ENCODE data around the gene ETV3. TPM values are rescaled to one million over a fixed set of nuclear protein-coding genes. Genes with fewer than 3 reads are reported as not detected.

Gene ETV3
- total and polyA plus RNA-seq, 2 of the 8 experiments (the other 6 are each of a cell fraction or from before 2014, with no cell fraction given) = 6.0 to 23.8 TPM

DNA sequence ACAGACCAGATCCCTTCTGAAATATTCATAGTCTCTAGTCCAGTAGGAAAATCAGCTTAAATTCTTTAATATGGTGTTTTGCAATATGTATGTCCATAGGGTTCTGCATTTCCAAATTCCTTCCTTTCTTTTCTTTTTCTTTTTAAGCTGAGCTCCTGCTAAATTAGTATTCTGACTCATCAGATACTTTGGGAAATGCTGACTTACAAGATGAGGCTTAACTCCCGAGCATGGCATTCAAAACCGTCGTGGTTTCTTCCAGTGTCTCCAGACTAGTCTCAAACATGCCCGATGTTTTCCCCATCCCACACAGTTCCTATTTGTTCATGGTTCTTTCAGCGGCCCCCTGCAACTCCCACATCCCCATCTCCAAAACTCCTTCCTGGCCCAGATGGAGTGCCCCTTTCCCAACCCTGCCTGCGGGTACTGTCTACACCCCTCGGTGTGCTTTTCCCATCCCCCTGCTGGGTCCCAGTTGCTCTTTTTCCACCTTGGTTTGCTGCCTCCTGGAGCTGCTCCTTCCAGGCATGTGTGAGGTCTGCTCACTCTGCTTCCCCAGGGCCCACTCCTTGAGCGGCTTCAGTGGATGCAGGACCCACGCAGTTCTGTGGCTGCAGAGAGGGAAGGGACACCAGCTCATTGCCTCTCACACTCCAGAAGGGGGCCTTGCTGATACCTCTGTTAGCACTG is 19.5 kb upstream of the ETV3 start:
- H2AFZ ChIP-seq (ENCODE audit: low read length) = no peak overlapping the region; the same call in 1 of the 2 replicates
- no peak overlapping the region for H3K56ac ChIP-seq (replicated peaks; ENCODE audit: insufficient read length, low read depth, low read length)
- no peak overlapping the region for H2AK5ac ChIP-seq (ENCODE audit: low read depth, low read length)
- no peak for FAIRE-seq
- H4K91ac ChIP-seq (replicated peaks; ENCODE audit: insufficient read length, low read length) = no peak overlapping the region
- H3K4me2 ChIP-seq (ENCODE audit: insufficient read depth in 1 of 2, low read depth in 2 of 2, low read length in 2 of 2) = no peak overlapping the region
- H3K23me2 ChIP-seq (ENCODE audit: low read depth, low read length) = no peaks in the 10 kb centered on the region
- no peak overlapping the region; the same call in 1 of the 2 replicates for H3K18ac ChIP-seq (ENCODE audit: extremely low read depth, low read length)
- H2BK120ac ChIP-seq (replicated peaks; ENCODE audit: low read depth, low read length) = no peak overlapping the region
- H3K4me1 ChIP-seq (replicated peaks in 1 of 4; ENCODE audit: control insufficient read depth in 3 of 4, insufficient read depth in 4 of 4, low read length in 3 of 4) = peaks cover 13 to 21% (median 15%) of the 10 kb centered on the region in 4 experiments
- peak overlapping the region; percentile 62 for H2BK20ac ChIP-seq (ENCODE audit: low read length)
- H3K79me2 ChIP-seq (ENCODE audit: control insufficient read depth in 1 of 2, insufficient read depth in 2 of 2, low read length in 2 of 2) = no peaks in the 10 kb centered on the region
- H3K27ac ChIP-seq (ENCODE audit: low read depth, low read length) = no peak overlapping the region
- no peak overlapping the region for H3K14ac ChIP-seq (ENCODE audit: insufficient read length)
- no peaks in the 10 kb centered on the region; a peak in 1 of 7 replicates for H3K27me3 ChIP-seq (replicated peaks in 1 of 4; ENCODE audit: control insufficient read depth in 3 of 4, extremely low read depth in 1 of 4, insufficient read depth in 3 of 4, low read length in 3 of 4)
- CTCF ChIA-PET (ENCODE audit: partially characterized antibody) = interaction anchor here (0.6 to 9.4 kb wide), 22 partner anchors 9 to 207 kb away, joined by 3 to 218 read pairs (median 7); partner anchors contain the start of genes ETV3 and ETV3L
- H3K9me3 ChIP-seq (ENCODE audit: insufficient read depth in 2 of 2, low read depth in 1 of 2, low read length in 1 of 2) = no peaks in the 10 kb centered on the region
- H2BK15ac ChIP-seq (ENCODE audit: low read length) = 0 out of 2 replicates have a peak overlapping the region, but pooled peaks have one; percentile 25
- H3K4ac ChIP-seq (replicated peaks; ENCODE audit: insufficient read length, low read depth, low read length) = no peak overlapping the region
- H4K8ac ChIP-seq (ENCODE audit: extremely low read depth, insufficient read depth, low read length) = no peak overlapping the region
- DNase-seq (ENCODE audit: low read depth in 1 of 2, low spot score in 2 of 2) = no peak
- H2BK5ac ChIP-seq (ENCODE audit: low read depth, low read length) = peak overlapping the region; percentile 54; the same call in 1 of the 2 replicates
- no peak overlapping the region for H3K4me3 ChIP-seq (ENCODE audit: extremely low read depth in 1 of 4, insufficient read depth in 2 of 4, low read depth in 3 of 4, low read length in 4 of 4)
- no peaks in the 10 kb centered on the region for H4K20me1 ChIP-seq (replicated peaks in 1 of 2; ENCODE audit: control insufficient read depth in 1 of 2, insufficient read depth in 2 of 2, low read length in 2 of 2)
- WGBS, 2 experiments (ENCODE audit: extremely low coverage in 1 of 2, insufficient coverage in 1 of 2, insufficient read length in 1 of 2, insufficient replicate concordance in 2 of 2, low coverage in 1 of 2, low lambda C conversion rate in 2 of 2, missing lambda C conversion rate in 1 of 2) = 84% methylated on average over 9 of the region's 9 CpGs; no CpG with 5 or more reads in 1 of the 2 experiments
- H3K79me1 ChIP-seq (ENCODE audit: low read depth, low read length) = no peaks in the 10 kb centered on the region
- H3K9ac ChIP-seq (replicated peaks in 1 of 4; ENCODE audit: extremely low read depth in 1 of 4, low read depth in 3 of 4, low read length in 3 of 4) = no peak overlapping the region
- no peak overlapping the region for H3K23ac ChIP-seq (ENCODE audit: insufficient read length)
- H2BK12ac ChIP-seq (ENCODE audit: low read depth, low read length) = peak overlapping the region; percentile 82
- H4K5ac ChIP-seq (ENCODE audit: insufficient read length, low read depth, low read length) = no peak overlapping the region
- TF ChIP-seq CREB1 (IDR thresholded peaks at IDR 0.05) (no peak), SIRT6 (IDR thresholded peaks at IDR 0.05; ENCODE audit: low read length) (no peak), SP2 (IDR thresholded peaks at IDR 0.05; ENCODE audit: low read length) (no peak), KDM5A (IDR thresholded peaks at IDR 0.05; ENCODE audit: low read length) (no peak), ASH2L (IDR thresholded peaks at IDR 0.05; ENCODE audit: low read length) (no peak), KDM1A (IDR thresholded peaks at IDR 0.05; ENCODE audit: borderline replicate concordance, low read length) (no peak), GABPA (IDR thresholded peaks at IDR 0.05; ENCODE audit: borderline replicate concordance, insufficient read depth, low read length) (no peak), TEAD4 (IDR thresholded peaks at IDR 0.05; ENCODE audit: low read depth, low read length) (no peak), BACH1 (IDR thresholded peaks at IDR 0.05; ENCODE audit: low read length) (no peak), JUND (IDR thresholded peaks at IDR 0.05; ENCODE audit: low read length) (no peak), SP4 (IDR thresholded peaks at IDR 0.05; ENCODE audit: low read length) (no peak), RBBP5 (IDR thresholded peaks at IDR 0.05; ENCODE audit: borderline replicate concordance, low read depth, low read length) (no peak)
- TF ChIP-seq, protein P1, sequence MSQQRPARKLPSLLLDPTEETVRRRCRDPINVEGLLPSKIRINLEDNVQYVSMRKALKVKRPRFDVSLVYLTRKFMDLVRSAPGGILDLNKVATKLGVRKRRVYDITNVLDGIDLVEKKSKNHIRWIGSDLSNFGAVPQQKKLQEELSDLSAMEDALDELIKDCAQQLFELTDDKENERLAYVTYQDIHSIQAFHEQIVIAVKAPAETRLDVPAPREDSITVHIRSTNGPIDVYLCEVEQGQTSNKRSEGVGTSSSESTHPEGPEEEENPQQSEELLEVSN (IDR thresholded peaks at IDR 0.05) = no peak
- no peaks in the 10 kb centered on the region for H3K36me3 ChIP-seq (ENCODE audit: control insufficient read depth in 2 of 4, insufficient read depth in 4 of 4, low read length in 3 of 4)
- POLR2A ChIA-PET (ENCODE audit: partially characterized antibody) = interaction anchor here (0.7 to 7.5 kb wide), 2 partner anchors 19 to 356 kb away, joined by 3 to 70 read pairs; partner anchors contain the start of gene ETV3

All from H1 (cell line).